SU-DHL-6 (cell line): ENCODE measurements around the gene FBRSL1.

Experiments used
- H2AFZ ChIP-seq: fragments of 200-600 bp; sonication (generic); 2 replicates; pipeline ENCODE4 v1.6.1; 2014; ENCODE audit warnings: low read depth, mild to moderate bottlenecking, moderate library complexity, mixed read lengths, antibody characterized with exemption, low read length; ENCODE audit not compliant: severe bottlenecking
- H3F3A ChIP-seq: fragments of 200-600 bp; shearing (Covaris generic); 2 replicates; pipeline ENCODE4 v1.6.0; 2016; ENCODE audit warnings: antibody characterized with exemption, mild to moderate bottlenecking; ENCODE audit not compliant: insufficient read depth
- H3K27ac ChIP-seq: fragments of 200-600 bp; sonication (generic); 2 replicates; pipeline ENCODE4 v1.5.1; 2016; ENCODE audit warnings: low read depth, mild to moderate bottlenecking, low read length, moderate library complexity, mixed read lengths
- H3K27me3 ChIP-seq: fragments of 200-600 bp; sonication (generic), shearing (Covaris generic); 2 replicates; pipeline ENCODE4 v1.6.0; 2014; ENCODE audit warnings: mild to moderate bottlenecking, low read length
- H3K36me3 ChIP-seq: fragments of 200-600 bp; sonication (generic); 2 replicates; pipeline ENCODE4 v1.6.1; 2014; ENCODE audit warnings: mild to moderate bottlenecking, low read length, mixed read lengths
- H3K4me2 ChIP-seq: fragments of 300-600, 200-600 bp; shearing (Covaris generic), sonication (generic); 2 replicates; pipeline ENCODE4 v1.6.0; 2014; ENCODE audit warnings: low read length, low read depth, mild to moderate bottlenecking; ENCODE audit not compliant: poor library complexity, severe bottlenecking
- H3K4me3 ChIP-seq: fragments of 200-600 bp; sonication (generic); 2 replicates; pipeline ENCODE4 v1.5.1; 2014; ENCODE audit warnings: antibody characterized with exemption, low read length, mild to moderate bottlenecking, mixed read lengths; ENCODE audit not compliant: insufficient read depth, poor library complexity, severe bottlenecking
- H3K79me2 ChIP-seq: fragments of 200-600 bp; sonication (generic); 2 replicates; pipeline ENCODE4 v1.6.1; 2014; ENCODE audit warnings: mild to moderate bottlenecking, low read length, moderate library complexity; ENCODE audit not compliant: insufficient read depth
- H3K9ac ChIP-seq: fragments of 200-600 bp; sonication (generic); 2 replicates; pipeline ENCODE4 v1.7.0; 2014; ENCODE audit warnings: mild to moderate bottlenecking, low read length
- H3K9me2 ChIP-seq: fragments of 200-600 bp; sonication (generic); replicated peaks from 2 replicates; pipeline ENCODE4 v1.6.1; 2014; ENCODE audit warnings: low read length; ENCODE audit not compliant: insufficient read depth
- H3K9me3 ChIP-seq: fragments of 200-600 bp; sonication (generic); 2 replicates; pipeline ENCODE4 v1.6.1; 2014; ENCODE audit warnings: low read length, mixed read lengths; ENCODE audit not compliant: insufficient read depth
- H4K20me1 ChIP-seq: fragments of 200-600 bp; sonication (generic); 2 replicates; pipeline ENCODE4 v1.6.1; 2014; ENCODE audit warnings: low read depth, mild to moderate bottlenecking, antibody characterized with exemption, low read length, moderate library complexity, mixed read lengths
- EZH2phosphoT487 ChIP-seq: fragments of 200-600 bp; sonication (generic), shearing (Covaris generic); conservative IDR thresholded peaks from 2 replicates; pipeline ENCODE4 v1.6.1; 2018; ENCODE audit warnings: mild to moderate bottlenecking, antibody characterized with exemption, low read length, moderate library complexity, mixed read lengths
- TF ChIP-seq, protein P1 (sequence below): fragments of 200-600 bp; sonication (generic); IDR thresholded peaks from one replicate; pipeline ENCODE4 v1.5.1; 2017; ENCODE audit warnings: antibody characterized with exemption, mild to moderate bottlenecking, low read length, moderate library complexity; ENCODE audit not compliant: insufficient read depth, poor library complexity, severe bottlenecking

The FBRSL1 gene

DNA sequence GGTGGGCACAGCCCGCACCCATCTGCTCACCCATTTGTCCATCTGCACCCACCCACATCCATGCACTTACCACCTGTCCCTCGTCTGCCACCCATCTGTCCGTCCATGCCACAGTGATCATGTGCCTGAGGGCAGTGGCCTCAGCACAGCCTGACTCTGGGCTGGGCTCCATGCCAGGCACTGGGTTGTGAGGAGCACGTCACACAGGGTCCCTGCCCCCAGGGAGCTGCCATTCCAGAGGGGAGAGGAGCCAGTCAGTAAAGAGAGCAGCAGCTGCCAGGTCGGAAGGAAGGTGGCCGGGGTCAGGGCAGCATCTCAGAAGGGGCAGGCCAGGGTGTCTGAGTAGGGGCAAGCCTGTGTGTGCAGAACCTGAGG lies 43.6 kb downstream of the FBRSL1 start:
- TF ChIP-seq, protein P1, sequence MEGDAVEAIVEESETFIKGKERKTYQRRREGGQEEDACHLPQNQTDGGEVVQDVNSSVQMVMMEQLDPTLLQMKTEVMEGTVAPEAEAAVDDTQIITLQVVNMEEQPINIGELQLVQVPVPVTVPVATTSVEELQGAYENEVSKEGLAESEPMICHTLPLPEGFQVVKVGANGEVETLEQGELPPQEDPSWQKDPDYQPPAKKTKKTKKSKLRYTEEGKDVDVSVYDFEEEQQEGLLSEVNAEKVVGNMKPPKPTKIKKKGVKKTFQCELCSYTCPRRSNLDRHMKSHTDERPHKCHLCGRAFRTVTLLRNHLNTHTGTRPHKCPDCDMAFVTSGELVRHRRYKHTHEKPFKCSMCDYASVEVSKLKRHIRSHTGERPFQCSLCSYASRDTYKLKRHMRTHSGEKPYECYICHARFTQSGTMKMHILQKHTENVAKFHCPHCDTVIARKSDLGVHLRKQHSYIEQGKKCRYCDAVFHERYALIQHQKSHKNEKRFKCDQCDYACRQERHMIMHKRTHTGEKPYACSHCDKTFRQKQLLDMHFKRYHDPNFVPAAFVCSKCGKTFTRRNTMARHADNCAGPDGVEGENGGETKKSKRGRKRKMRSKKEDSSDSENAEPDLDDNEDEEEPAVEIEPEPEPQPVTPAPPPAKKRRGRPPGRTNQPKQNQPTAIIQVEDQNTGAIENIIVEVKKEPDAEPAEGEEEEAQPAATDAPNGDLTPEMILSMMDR, result no peak
- TF ChIP-seq EZH2phosphoT487, result no peak
- H3K9me3 ChIP-seq, result peaks cover 4% of the 10 kb centered on the region; the same call in 1 of the 2 replicates
- no peaks in the 10 kb centered on the region for H3K9me2 ChIP-seq
- H3K4me3 ChIP-seq, result no peak overlapping the region
- H2AFZ ChIP-seq, result no peak overlapping the region
- no peaks in the 10 kb centered on the region for H3K27me3 ChIP-seq
- no peak overlapping the region for H3K4me2 ChIP-seq
- H3K9ac ChIP-seq, result no peak overlapping the region
- H4K20me1 ChIP-seq, result peaks cover 4% of the 10 kb centered on the region; the same call in 1 of the 2 replicates
- H3K36me3 ChIP-seq, result no peaks in the 10 kb centered on the region
- no peaks in the 10 kb centered on the region for H3F3A ChIP-seq
- H3K79me2 ChIP-seq, result no peaks in the 10 kb centered on the region
- no peak overlapping the region for H3K27ac ChIP-seq

DNA sequence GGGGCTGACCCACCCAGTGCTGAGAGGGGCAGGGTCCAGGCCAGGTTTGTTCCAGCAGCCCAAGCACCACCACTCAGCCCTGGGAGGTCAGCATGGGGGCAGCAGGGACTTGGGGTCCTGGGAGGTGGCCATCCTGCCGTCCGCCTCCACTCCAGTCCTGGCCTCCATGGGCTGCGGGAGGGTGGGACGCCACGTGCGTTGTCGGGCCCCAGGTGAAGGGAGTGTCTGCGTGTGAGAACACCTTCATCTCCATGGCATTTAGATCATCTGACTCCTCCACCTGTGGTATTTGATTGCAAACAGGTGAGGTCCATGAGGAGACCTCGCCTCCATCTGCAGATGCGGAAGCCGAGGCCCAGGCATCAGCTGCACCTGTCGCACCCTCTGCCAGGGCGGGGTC lies 44.1 kb downstream of the FBRSL1 start:
- Histone ChIP-seq H3F3A (no peaks in the 10 kb centered on the region), H3K27ac (no peak overlapping the region), H3K36me3 (no peaks in the 10 kb centered on the region), H2AFZ (no peak overlapping the region), H3K4me3 (no peak overlapping the region), H4K20me1 (peaks cover 4% of the 10 kb centered on the region; the same call in 1 of the 2 replicates), H3K4me2 (no peak overlapping the region), H3K9me3 (peaks cover 4% of the 10 kb centered on the region; the same call in 1 of the 2 replicates), H3K79me2 (no peaks in the 10 kb centered on the region), H3K9me2 (no peaks in the 10 kb centered on the region), H3K27me3 (no peaks in the 10 kb centered on the region), H3K9ac (no peak overlapping the region)
- TF ChIP-seq EZH2phosphoT487, result no peak
- TF ChIP-seq, protein P1, result no peak

DNA sequence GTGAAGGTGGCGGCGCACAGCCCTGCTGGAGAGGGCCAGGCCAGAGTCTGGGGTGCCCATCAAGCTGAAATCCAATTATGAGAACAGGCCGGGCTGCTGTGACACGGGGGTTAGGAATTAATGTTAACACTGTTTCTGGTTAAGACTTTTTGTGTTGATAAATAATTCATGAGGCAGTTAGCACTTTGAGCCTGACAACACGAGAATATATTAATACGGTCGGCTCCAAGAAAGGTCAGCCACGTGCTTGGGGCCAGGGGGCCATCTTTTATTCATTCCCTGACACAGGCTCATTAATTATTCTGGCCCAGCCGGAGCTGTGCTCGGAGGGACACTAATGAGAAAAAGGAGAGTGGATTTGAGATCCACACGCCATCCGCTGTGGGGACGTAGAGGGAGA lies 45.1 kb downstream of the FBRSL1 start:
- Histone ChIP-seq H4K20me1 (peaks cover 4% of the 10 kb centered on the region; the same call in 1 of the 2 replicates), H3K4me2 (no peak overlapping the region), H3K4me3 (no peak overlapping the region), H2AFZ (no peak overlapping the region), H3K27ac (no peak overlapping the region), H3K9me2 (no peaks in the 10 kb centered on the region), H3K79me2 (no peaks in the 10 kb centered on the region), H3K36me3 (no peaks in the 10 kb centered on the region), H3K9me3 (peaks cover 4% of the 10 kb centered on the region; the same call in 1 of the 2 replicates), H3K27me3 (no peaks in the 10 kb centered on the region), H3K9ac (no peak overlapping the region), H3F3A (no peaks in the 10 kb centered on the region)
- TF ChIP-seq EZH2phosphoT487, result no peak
- TF ChIP-seq, protein P1, result no peak
